KMS-11 (cell line): ENCODE measurements around the gene RNF167.

Experiments
- H2AFZ ChIP-seq: fragments of 200-600 bp; sonication (generic); 2 replicates; pipeline ENCODE4 v1.6.1; 2016; ENCODE audit warnings: antibody characterized with exemption, mixed run types, low read depth
- H3K27ac ChIP-seq: fragments of 200-600 bp; sonication (generic); 2 replicates; pipeline ENCODE4 v1.6.1; 2016; ENCODE audit warnings: mild to moderate bottlenecking, mixed run types
- H3K27me3 ChIP-seq: fragments of 200-600 bp; sonication (generic); 2 replicates; pipeline ENCODE4 v1.6.1; 2017; ENCODE audit warnings: mild to moderate bottlenecking, low read depth, mixed run types, moderate library complexity; ENCODE audit not compliant: insufficient read depth
- H3K36me3 ChIP-seq: fragments of 200-600 bp; sonication (generic); 2 replicates; pipeline ENCODE4 v1.6.1; 2017; ENCODE audit warnings: mild to moderate bottlenecking, mixed run types; ENCODE audit not compliant: insufficient read depth
- H3K4me1 ChIP-seq: fragments of 200-600 bp; sonication (generic); 2 replicates; pipeline ENCODE4 v1.6.1; 2016; ENCODE audit warnings: mild to moderate bottlenecking, low read depth, mixed run types; ENCODE audit not compliant: poor library complexity, severe bottlenecking
- H3K4me2 ChIP-seq: fragments of 200-600 bp; sonication (generic); 2 replicates; pipeline ENCODE4 v1.7.0; 2016; ENCODE audit warnings: mild to moderate bottlenecking, mixed run types
- H3K4me3 ChIP-seq: fragments of 200-600 bp; sonication (generic); IDR thresholded peaks from 2 replicates; pipeline ENCODE4 v1.6.1; 2017; ENCODE audit warnings: low read depth, low read length, mixed read lengths; ENCODE audit not compliant: insufficient read depth
- H3K79me2 ChIP-seq: fragments of 200-600 bp; sonication (generic); 2 replicates; pipeline ENCODE4 v1.6.1; 2016; ENCODE audit warnings: low read depth, mixed run types; ENCODE audit not compliant: insufficient read depth
- H3K9ac ChIP-seq: fragments of 200-600 bp; sonication (generic); 2 replicates; pipeline ENCODE4 v1.6.1; 2016; ENCODE audit warnings: mild to moderate bottlenecking, mixed run types
- H4K20me1 ChIP-seq: fragments of 200-600 bp; sonication (generic); 2 replicates; pipeline ENCODE4 v1.6.1; 2016; ENCODE audit warnings: mild to moderate bottlenecking, mixed run types; ENCODE audit not compliant: insufficient read depth
- CTCF ChIP-seq: fragments of 200-600 bp; sonication (generic); conservative IDR thresholded peaks from 2 replicates; pipeline ENCODE4 v1.6.1; 2017; ENCODE audit warnings: low read depth, mild to moderate bottlenecking, antibody characterized with exemption, low read length, moderate library complexity, mixed read lengths

Gene RNF167

GRCh38 chr17:4939546-4939795, 597 bp upstream of the RNF167 start:
- Histone ChIP-seq H2AFZ (no peak overlapping the region; the same call in 1 of the 2 replicates), H3K79me2 (no peaks in the 10 kb centered on the region), H3K4me2 (no peak overlapping the region), H3K27ac (peak overlapping the region; percentile 60; the same call in 1 of the 2 replicates), H4K20me1 (no peaks in the 10 kb centered on the region), H3K4me1 (no peaks in the 10 kb centered on the region), H3K9ac (peak overlapping the region; percentile 47; the same call in 1 of the 2 replicates), H3K4me3 (no peak overlapping the region), H3K27me3 (no peaks in the 10 kb centered on the region), H3K36me3 (no peaks in the 10 kb centered on the region)
- no peak for TF ChIP-seq CTCF

GRCh38 chr17:4940555-4941318, 669 bp downstream of the RNF167 start:
- Histone ChIP-seq H3K27me3 (no peaks in the 10 kb centered on the region), H3K36me3 (no peaks in the 10 kb centered on the region), H2AFZ (no peak overlapping the region), H3K4me3 (no peak overlapping the region), H4K20me1 (no peaks in the 10 kb centered on the region), H3K79me2 (no peaks in the 10 kb centered on the region), H3K4me2 (peak overlapping the region; percentile 45; the same call in 1 of the 2 replicates), H3K9ac (peak overlapping the region; percentile 73; the same call in 1 of the 2 replicates), H3K27ac (peak overlapping the region; percentile 60), H3K4me1 (no peaks in the 10 kb centered on the region)
- no peak for TF ChIP-seq CTCF

GRCh38 chr17:4941319-4941610, 1.2 kb downstream of the RNF167 start:
- Histone ChIP-seq H3K79me2 (no peaks in the 10 kb centered on the region; the same call in 1 of the 2 replicates), H3K9ac (peak overlapping the region; percentile 73; the same call in 1 of the 2 replicates), H2AFZ (no peak overlapping the region), H3K4me3 (no peak overlapping the region), H3K27ac (peak overlapping the region; percentile 60; the same call in 1 of the 2 replicates), H4K20me1 (no peaks in the 10 kb centered on the region), H3K27me3 (no peaks in the 10 kb centered on the region), H3K36me3 (no peaks in the 10 kb centered on the region), H3K4me1 (no peaks in the 10 kb centered on the region), H3K4me2 (peak overlapping the region; percentile 45; the same call in 1 of the 2 replicates)
- TF ChIP-seq CTCF = no peak

GRCh38 chr17:4942760-4943508, 2.9 kb downstream of the RNF167 start:
- no peak overlapping the region for H2AFZ ChIP-seq
- TF ChIP-seq CTCF = no peak
- no peak overlapping the region for H3K9ac ChIP-seq
- H3K27ac ChIP-seq = no peak overlapping the region
- H3K79me2 ChIP-seq = peaks cover 8% of the 10 kb centered on the region; the same call in 1 of the 2 replicates
- no peaks in the 10 kb centered on the region for H3K27me3 ChIP-seq
- no peaks in the 10 kb centered on the region for H3K4me1 ChIP-seq
- no peaks in the 10 kb centered on the region for H4K20me1 ChIP-seq
- H3K4me2 ChIP-seq = no peak overlapping the region
- no peaks in the 10 kb centered on the region for H3K36me3 ChIP-seq
- no peak overlapping the region for H3K4me3 ChIP-seq
